Stimulated activated CD8-positive, alpha-beta memory T cell treated with anti-CD3 and anti-CD28 coated beads, Interleukin-4, amount 100 ng/mL, for 1 hour (primary cell): ENCODE results near the gene FTHL17.

ENCODE experiments used
- DNase-seq, 2 donors: peaks; one replicate each; pipeline ENCODE4 v3.0.0-alpha.2; 2020; ENCODE audit warnings: low read depth in 2 of 2, low spot score in 1 of 2

Gene FTHL17

DNA sequence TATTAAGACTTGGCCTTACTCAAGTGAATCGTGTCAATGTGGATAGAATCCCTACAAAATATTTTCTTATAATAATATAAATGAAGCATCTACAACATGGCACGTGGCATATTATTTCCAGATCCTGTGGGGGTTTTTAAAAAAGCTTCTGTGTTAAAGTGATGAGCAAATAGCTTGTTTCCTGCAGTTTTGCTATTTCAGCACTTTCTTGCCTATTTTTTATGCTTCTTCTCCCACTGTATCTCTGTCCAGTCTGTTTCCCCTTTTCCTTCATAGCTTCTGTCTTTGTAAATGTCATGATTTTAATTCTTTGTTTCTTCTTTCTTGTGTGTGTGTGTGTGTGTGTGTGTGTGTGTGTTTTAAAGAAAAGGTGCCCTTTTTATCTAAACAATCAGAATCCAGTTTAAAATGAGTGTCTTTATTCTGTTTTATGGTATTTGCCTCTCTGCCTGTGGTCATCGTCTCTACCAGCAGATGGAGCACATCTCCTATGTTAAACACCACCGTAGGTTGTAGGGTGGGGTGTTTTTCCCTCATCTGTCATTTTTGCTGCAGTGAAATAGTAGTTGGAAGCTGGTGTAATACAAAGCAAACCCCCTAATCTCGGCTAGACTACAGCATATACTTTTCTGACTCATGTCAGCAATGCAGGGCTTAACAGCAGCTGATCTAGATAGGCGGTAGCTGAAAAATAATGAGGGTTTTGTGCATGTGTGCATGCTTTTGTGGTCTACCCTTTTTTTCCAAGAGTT is 33.1 kb downstream of the FTHL17 start:
- no peak for DNase-seq

GRCh38 chrX:31036895-31037294 is 34.9 kb downstream of the FTHL17 start:
- DNase-seq, result no peak

- no peak for DNase-seq
Observed at GRCh38 chrX:31027351-31027750, 44.5 kb downstream of the FTHL17 start.

GRCh38 chrX:31024866-31025265 is 47.0 kb downstream of the FTHL17 start:
- no peak for DNase-seq

- DNase-seq, result no peak
Observed at GRCh38 chrX:31021537-31021936, 50.3 kb downstream of the FTHL17 start.
